Liver (tissue), 9 donors: ENCODE measurements around the gene COLEC11. TPM values are rescaled to one million over a fixed set of nuclear protein-coding genes. Genes with fewer than 3 reads are reported as not detected.
A peak's percentile ranks its signal among the peaks of the same experiment; 100 is the strongest.

ENCODE experiments used
- DNase-seq: peaks from one replicate; pipeline ENCODE4 v3.0.0-alpha.2; 2017; ENCODE audit warnings: low spot score
- H3K27ac ChIP-seq, 2 donors: one replicate each; pipeline ENCODE4 v1.7.0; 2013; ENCODE audit warnings: inconsistent platforms in 2 of 2, low read length in 2 of 2, control low read depth in 1 of 2, low read depth in 1 of 2, mild to moderate bottlenecking in 1 of 2
- H3K27me3 ChIP-seq, 4 donors: one replicate each; pipeline versions ENCODE4 v1.6.1 to v1.7.0; 2013; ENCODE audit warnings: low read length in 3 of 4, inconsistent platforms in 1 of 4, mild to moderate bottlenecking in 1 of 4, moderate library complexity in 1 of 4; ENCODE audit not compliant: control insufficient read depth in 4 of 4, insufficient read depth in 4 of 4
- H3K36me3 ChIP-seq, 4 donors: one replicate each; pipeline versions ENCODE4 v1.6.1 to v1.7.0; 2013; ENCODE audit warnings: low read length in 3 of 4, mild to moderate bottlenecking in 3 of 4, low read depth in 1 of 4, moderate library complexity in 1 of 4; ENCODE audit not compliant: control insufficient read depth in 4 of 4, insufficient read depth in 3 of 4
- H3K4me1 ChIP-seq, 4 donors: one replicate each; pipeline versions ENCODE4 v1.6.1 to v1.7.0; 2013; ENCODE audit warnings: low read length in 3 of 4, mild to moderate bottlenecking in 3 of 4, moderate library complexity in 1 of 4; ENCODE audit not compliant: control insufficient read depth in 4 of 4, insufficient read depth in 4 of 4
- H3K4me3 ChIP-seq, 3 donors: one replicate each; pipeline versions ENCODE4 v1.6.1 to v1.7.0; 2013; ENCODE audit warnings: low read length in 3 of 3, control low read depth in 1 of 3, low read depth in 1 of 3, mild to moderate bottlenecking in 1 of 3
- H3K9ac ChIP-seq, 2 donors: one replicate each; pipeline ENCODE4 v1.7.0; 2013; ENCODE audit warnings: low read length in 2 of 2, mild to moderate bottlenecking in 2 of 2, moderate library complexity in 2 of 2, control low read depth in 1 of 2, low read depth in 1 of 2
- H3K9me3 ChIP-seq, 4 donors: one replicate each; pipeline versions ENCODE4 v1.6.1 to v1.7.0; 2013; ENCODE audit warnings: low read length in 3 of 4; ENCODE audit not compliant: control insufficient read depth in 4 of 4
- EGR1 ChIP-seq, 2 donors: IDR thresholded peaks; 2 replicates each; pipeline ENCODE4 v1.6.1; 2016 to 2018; ENCODE audit warnings: antibody characterized with exemption in 2 of 2, low read depth in 2 of 2
- FOXA1 ChIP-seq: IDR thresholded peaks from 2 replicates; pipeline ENCODE4 v1.6.1; 2016; ENCODE audit warnings: antibody characterized with exemption
- FOXA2 ChIP-seq: IDR thresholded peaks from 2 replicates; pipeline ENCODE4 v1.6.1; 2016; ENCODE audit warnings: antibody characterized with exemption
- GABPA ChIP-seq, 2 donors: IDR thresholded peaks in 1 of 2; conservative IDR thresholded peaks in 1 of 2; 2 replicates each; pipeline ENCODE4 v1.6.1; 2016; ENCODE audit warnings: antibody characterized with exemption in 2 of 2, mild to moderate bottlenecking in 1 of 2, moderate library complexity in 1 of 2
- HNF4A ChIP-seq, 2 donors: conservative IDR thresholded peaks; 2 replicates each; pipeline ENCODE4 v1.6.1; 2016; ENCODE audit warnings: antibody characterized with exemption in 2 of 2, mild to moderate bottlenecking in 2 of 2
- HNF4G ChIP-seq: IDR thresholded peaks from 2 replicates; pipeline ENCODE4 v1.6.1; 2016; ENCODE audit warnings: antibody characterized with exemption
- JUND ChIP-seq, 2 donors: IDR thresholded peaks; 2 replicates each; pipeline ENCODE4 v1.6.1; 2016; ENCODE audit warnings: antibody characterized with exemption in 2 of 2
- NR2F2 ChIP-seq: IDR thresholded peaks from 2 replicates; pipeline ENCODE4 v1.6.1; 2016; ENCODE audit warnings: antibody characterized with exemption
- RAD21 ChIP-seq, 2 donors: IDR thresholded peaks; 2 replicates each; pipeline ENCODE4 v1.6.1; 2016; ENCODE audit warnings: antibody characterized with exemption in 2 of 2, mild to moderate bottlenecking in 2 of 2
- RXRA ChIP-seq, 2 donors: IDR thresholded peaks; 2 replicates each; pipeline ENCODE4 v1.6.1; 2017 to 2018; ENCODE audit warnings: antibody characterized with exemption in 2 of 2, mild to moderate bottlenecking in 1 of 2
- SP1 ChIP-seq: IDR thresholded peaks from 2 replicates; pipeline ENCODE4 v1.6.1; 2018; ENCODE audit warnings: antibody characterized with exemption, mild to moderate bottlenecking
- TAF1 ChIP-seq: conservative IDR thresholded peaks from 2 replicates; pipeline ENCODE4 v1.6.1; 2016; ENCODE audit warnings: antibody characterized with exemption, mild to moderate bottlenecking
- YY1 ChIP-seq: IDR thresholded peaks from 2 replicates; pipeline ENCODE4 v1.6.1; 2016; ENCODE audit warnings: antibody characterized with exemption, mild to moderate bottlenecking
- WGBS: extraction: QIAGEN DNeasy Blood & Tissue Kit; methylation state at CpG from one replicate; pipeline ENCODE4 v1.1.7; 2013; 5-methylcytosine and 5-hydroxymethylcytosine counted together
- polyA plus RNA-seq, 2 donors: library from polyadenylated mRNA; stranded (reverse) in 1 of 2; unstranded in 1 of 2; fragments of 200-250 nt in 1 of 2; fragments of >200 nt in 1 of 2; fragmentation: Nextera tagmentation in 1 of 2; extraction: Ambion mirVana in 1 of 2; gene quantifications; one replicate each; pipeline versions ENCODE4 v1.2.1 to v1.2.3, GENCODE V29; 2013 to 2015
- total RNA-seq, 2 donors: library from RNA; depleted of rRNA; stranded (reverse); fragments of >200 nt; gene quantifications; one replicate each; pipeline ENCODE4 v1.2.3, GENCODE V29; 2014
- TF ChIP-seq, protein P1 (sequence below): IDR thresholded peaks from 2 replicates; pipeline ENCODE4 v1.6.1; 2016; ENCODE audit warnings: antibody characterized with exemption, mild to moderate bottlenecking
- TF ChIP-seq, protein P2 (sequence below): IDR thresholded peaks from 2 replicates; pipeline ENCODE4 v1.6.1; 2016; ENCODE audit warnings: antibody characterized with exemption
- TF ChIP-seq, protein P3 (sequence below): IDR thresholded peaks from 2 replicates; pipeline ENCODE4 v1.6.1; 2016; ENCODE audit warnings: antibody characterized with exemption
- TF ChIP-seq, protein P4 (sequence below): IDR thresholded peaks from 2 replicates; pipeline ENCODE4 v1.6.1; 2016; ENCODE audit warnings: antibody characterized with exemption
- TF ChIP-seq, protein P5 (sequence below): fragments of 150-350 bp; IDR thresholded peaks from 2 replicates; pipeline ENCODE4 v1.5.1; 2017; ENCODE audit warnings: improper control_type of control experiment, low read depth, low read length; ENCODE audit not compliant: missing input control
- donor health status: healthy.
- donor health status: healthy.
- donor health status: healthy.
- donor health status: healthy.
- donor health status: healthy.

COLEC11 gene
- total and polyA plus RNA-seq, 4 donors = 31.0 to 100 (median 70.9) TPM

DNA sequence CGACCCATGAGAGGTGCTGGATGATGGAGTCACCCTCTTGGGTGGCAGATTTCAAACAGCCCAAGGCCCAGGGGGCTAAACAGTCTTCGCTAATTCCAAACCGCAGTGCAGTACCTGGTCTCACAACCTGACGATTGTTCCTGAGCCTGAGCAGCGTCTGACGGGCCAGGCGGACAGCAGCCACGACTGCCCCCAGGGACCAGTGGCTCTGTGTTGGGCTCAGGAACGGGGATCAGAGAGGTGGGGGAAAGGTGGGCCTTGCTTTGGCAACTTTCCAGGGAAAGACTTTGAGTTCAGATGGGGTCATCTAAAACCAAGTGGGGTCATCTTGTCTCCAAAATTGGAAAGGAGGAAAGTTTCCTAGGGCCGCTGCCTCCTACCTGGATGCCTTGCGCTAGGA lies 492 bp downstream of the COLEC11 start:
- no peaks in the 10 kb centered on the region for H3K27me3 ChIP-seq
- 80% methylated on average over 11 of the region's 11 CpGs for WGBS
- no peaks in the 10 kb centered on the region for H3K9me3 ChIP-seq
- no peak for DNase-seq
- peaks cover 0 to 11% (median 5%) of the 10 kb centered on the region in 4 donors for H3K4me1 ChIP-seq
- peak overlapping the region; percentile 14 to 79 for H3K27ac ChIP-seq
- TF ChIP-seq RXRA (IDR thresholded peaks at IDR 0.05) (no peak), SP1 (no peak), RAD21 (IDR thresholded peaks at IDR 0.05) (no peak), EGR1 (IDR thresholded peaks at IDR 0.05; ENCODE audit: low read depth in 2 of 2) (no peak), YY1 (no peak), HNF4G (no peak), NR2F2 (no peak), GABPA (IDR thresholded peaks at IDR 0.05 in 1 of 2, conservative IDR thresholded peaks at IDR 0.05 in 1 of 2) (no peak), JUND (IDR thresholded peaks at IDR 0.05) (no peak), TAF1 (no peak), HNF4A (conservative IDR thresholded peaks at IDR 0.05) (no peak), FOXA1 (no peak), FOXA2 (no peak)
- TF ChIP-seq, protein P1, sequence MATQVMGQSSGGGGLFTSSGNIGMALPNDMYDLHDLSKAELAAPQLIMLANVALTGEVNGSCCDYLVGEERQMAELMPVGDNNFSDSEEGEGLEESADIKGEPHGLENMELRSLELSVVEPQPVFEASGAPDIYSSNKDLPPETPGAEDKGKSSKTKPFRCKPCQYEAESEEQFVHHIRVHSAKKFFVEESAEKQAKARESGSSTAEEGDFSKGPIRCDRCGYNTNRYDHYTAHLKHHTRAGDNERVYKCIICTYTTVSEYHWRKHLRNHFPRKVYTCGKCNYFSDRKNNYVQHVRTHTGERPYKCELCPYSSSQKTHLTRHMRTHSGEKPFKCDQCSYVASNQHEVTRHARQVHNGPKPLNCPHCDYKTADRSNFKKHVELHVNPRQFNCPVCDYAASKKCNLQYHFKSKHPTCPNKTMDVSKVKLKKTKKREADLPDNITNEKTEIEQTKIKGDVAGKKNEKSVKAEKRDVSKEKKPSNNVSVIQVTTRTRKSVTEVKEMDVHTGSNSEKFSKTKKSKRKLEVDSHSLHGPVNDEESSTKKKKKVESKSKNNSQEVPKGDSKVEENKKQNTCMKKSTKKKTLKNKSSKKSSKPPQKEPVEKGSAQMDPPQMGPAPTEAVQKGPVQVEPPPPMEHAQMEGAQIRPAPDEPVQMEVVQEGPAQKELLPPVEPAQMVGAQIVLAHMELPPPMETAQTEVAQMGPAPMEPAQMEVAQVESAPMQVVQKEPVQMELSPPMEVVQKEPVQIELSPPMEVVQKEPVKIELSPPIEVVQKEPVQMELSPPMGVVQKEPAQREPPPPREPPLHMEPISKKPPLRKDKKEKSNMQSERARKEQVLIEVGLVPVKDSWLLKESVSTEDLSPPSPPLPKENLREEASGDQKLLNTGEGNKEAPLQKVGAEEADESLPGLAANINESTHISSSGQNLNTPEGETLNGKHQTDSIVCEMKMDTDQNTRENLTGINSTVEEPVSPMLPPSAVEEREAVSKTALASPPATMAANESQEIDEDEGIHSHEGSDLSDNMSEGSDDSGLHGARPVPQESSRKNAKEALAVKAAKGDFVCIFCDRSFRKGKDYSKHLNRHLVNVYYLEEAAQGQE = no peak
- TF ChIP-seq, protein P2, sequence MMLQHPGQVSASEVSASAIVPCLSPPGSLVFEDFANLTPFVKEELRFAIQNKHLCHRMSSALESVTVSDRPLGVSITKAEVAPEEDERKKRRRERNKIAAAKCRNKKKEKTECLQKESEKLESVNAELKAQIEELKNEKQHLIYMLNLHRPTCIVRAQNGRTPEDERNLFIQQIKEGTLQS = no peak
- TF ChIP-seq, protein P3, sequence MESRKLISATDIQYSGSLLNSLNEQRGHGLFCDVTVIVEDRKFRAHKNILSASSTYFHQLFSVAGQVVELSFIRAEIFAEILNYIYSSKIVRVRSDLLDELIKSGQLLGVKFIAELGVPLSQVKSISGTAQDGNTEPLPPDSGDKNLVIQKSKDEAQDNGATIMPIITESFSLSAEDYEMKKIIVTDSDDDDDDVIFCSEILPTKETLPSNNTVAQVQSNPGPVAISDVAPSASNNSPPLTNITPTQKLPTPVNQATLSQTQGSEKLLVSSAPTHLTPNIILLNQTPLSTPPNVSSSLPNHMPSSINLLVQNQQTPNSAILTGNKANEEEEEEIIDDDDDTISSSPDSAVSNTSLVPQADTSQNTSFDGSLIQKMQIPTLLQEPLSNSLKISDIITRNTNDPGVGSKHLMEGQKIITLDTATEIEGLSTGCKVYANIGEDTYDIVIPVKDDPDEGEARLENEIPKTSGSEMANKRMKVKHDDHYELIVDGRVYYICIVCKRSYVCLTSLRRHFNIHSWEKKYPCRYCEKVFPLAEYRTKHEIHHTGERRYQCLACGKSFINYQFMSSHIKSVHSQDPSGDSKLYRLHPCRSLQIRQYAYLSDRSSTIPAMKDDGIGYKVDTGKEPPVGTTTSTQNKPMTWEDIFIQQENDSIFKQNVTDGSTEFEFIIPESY = no peak
- TF ChIP-seq, protein P4, sequence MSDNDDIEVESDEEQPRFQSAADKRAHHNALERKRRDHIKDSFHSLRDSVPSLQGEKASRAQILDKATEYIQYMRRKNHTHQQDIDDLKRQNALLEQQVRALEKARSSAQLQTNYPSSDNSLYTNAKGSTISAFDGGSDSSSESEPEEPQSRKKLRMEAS = no peak
- TF ChIP-seq, protein P5, sequence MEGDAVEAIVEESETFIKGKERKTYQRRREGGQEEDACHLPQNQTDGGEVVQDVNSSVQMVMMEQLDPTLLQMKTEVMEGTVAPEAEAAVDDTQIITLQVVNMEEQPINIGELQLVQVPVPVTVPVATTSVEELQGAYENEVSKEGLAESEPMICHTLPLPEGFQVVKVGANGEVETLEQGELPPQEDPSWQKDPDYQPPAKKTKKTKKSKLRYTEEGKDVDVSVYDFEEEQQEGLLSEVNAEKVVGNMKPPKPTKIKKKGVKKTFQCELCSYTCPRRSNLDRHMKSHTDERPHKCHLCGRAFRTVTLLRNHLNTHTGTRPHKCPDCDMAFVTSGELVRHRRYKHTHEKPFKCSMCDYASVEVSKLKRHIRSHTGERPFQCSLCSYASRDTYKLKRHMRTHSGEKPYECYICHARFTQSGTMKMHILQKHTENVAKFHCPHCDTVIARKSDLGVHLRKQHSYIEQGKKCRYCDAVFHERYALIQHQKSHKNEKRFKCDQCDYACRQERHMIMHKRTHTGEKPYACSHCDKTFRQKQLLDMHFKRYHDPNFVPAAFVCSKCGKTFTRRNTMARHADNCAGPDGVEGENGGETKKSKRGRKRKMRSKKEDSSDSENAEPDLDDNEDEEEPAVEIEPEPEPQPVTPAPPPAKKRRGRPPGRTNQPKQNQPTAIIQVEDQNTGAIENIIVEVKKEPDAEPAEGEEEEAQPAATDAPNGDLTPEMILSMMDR = no peak
- peak overlapping the region in 2 of 3 donors; percentile 16 to 44 for H3K4me3 ChIP-seq
- peak overlapping the region in 1 of 2 donors; percentile 7 for H3K9ac ChIP-seq
- no peaks in the 10 kb centered on the region for H3K36me3 ChIP-seq
